Measurements from ENCODE around the gene OTUD3. TPM values are rescaled to one million over a fixed set of nuclear protein-coding genes. Genes with fewer than 3 reads are reported as not detected.

The OTUD3 gene
- total and polyA plus RNA-seq, 2 of the 4 experiments (the other 2 are of a cell fraction), result 2.9 to 3.1 TPM

GRCh38 chr1:19864570-19865160 is 17.5 kb upstream of the OTUD3 start:
- Histone ChIP-seq H3K4me3 (ENCODE audit: insufficient read depth, low read depth, low read length) (no peak overlapping the region), H3K56ac (ENCODE audit: extremely low read depth, insufficient read depth, low read length) (no peak overlapping the region), H3K9ac (ENCODE audit: low read depth, low read length) (no peak overlapping the region), H3K27ac (ENCODE audit: insufficient read depth, low read length) (no peak overlapping the region), H3K4ac (ENCODE audit: low read depth, low read length) (peak overlapping the region; percentile 51; the same call in 1 of the 2 replicates), H3K79me1 (ENCODE audit: low read depth in 1 of 2, low read length in 2 of 2) (no peaks in the 10 kb centered on the region), H4K20me1 (ENCODE audit: insufficient read depth, low read length) (no peaks in the 10 kb centered on the region), H3K18ac (ENCODE audit: low read depth, low read length) (no peak overlapping the region; the same call in 1 of the 2 replicates), H3K9me1 (ENCODE audit: insufficient read depth, low read length) (peaks cover 6% of the 10 kb centered on the region), H2BK5ac (ENCODE audit: low read depth, low read length, poor library complexity, severe bottlenecking) (no peak overlapping the region), H3K9me3 (ENCODE audit: control insufficient read depth, insufficient read depth, low read length) (peaks cover 3% of the 10 kb centered on the region; the same call in 1 of the 2 replicates), H4K8ac (ENCODE audit: low read depth in 2 of 2, low read length in 2 of 2) (0 out of 4 replicates have a peak overlapping the region, but pooled peaks of 1 of the 2 experiments have one; percentile 13), H2AFZ (replicated peaks; ENCODE audit: low read length, poor library complexity) (no peak overlapping the region), H3K23ac (ENCODE audit: low read depth, low read length) (no peak overlapping the region), H4K91ac (ENCODE audit: insufficient read depth, low read depth, low read length) (no peak overlapping the region), H2BK15ac (ENCODE audit: low read depth, low read length) (no peak overlapping the region; the same call in 2 of the 3 replicates), H4K5ac (ENCODE audit: low read depth, low read length) (no peak overlapping the region), H2BK20ac (ENCODE audit: low read depth, low read length) (peak overlapping the region; percentile 34; the same call in 1 of the 2 replicates), H3K27me3 (ENCODE audit: control insufficient read depth, insufficient read depth, low read length) (no peaks in the 10 kb centered on the region), H3K14ac (replicated peaks; ENCODE audit: low read depth, low read length) (no peak overlapping the region), H3K36me3 (ENCODE audit: control insufficient read depth, insufficient read depth, low read length) (no peaks in the 10 kb centered on the region), H3K4me2 (ENCODE audit: low read depth, low read length) (no peak overlapping the region), H2AK9ac (replicated peaks; ENCODE audit: low read depth, low read length, poor library complexity) (no peak overlapping the region), H3K4me1 (ENCODE audit: control insufficient read depth, insufficient read depth, low read length) (peaks cover 6% of the 10 kb centered on the region; the same call in 1 of the 2 replicates), H2AK5ac (ENCODE audit: low read depth, low read length) (peak overlapping the region; percentile 43; the same call in 1 of the 2 replicates), H2BK120ac (ENCODE audit: low read depth, low read length) (peak overlapping the region; percentile 50; the same call in 1 of the 2 replicates)
- intact Hi-C loops (cut with micrococcal nuclease), result no loop called here
- ChIA-PET POLR2A (ENCODE audit: unreplicated experiment) (no interaction called here), CTCF (interaction anchor here (0.6 kb wide), 1 partner anchor 143 kb away, joined by 4 read pairs; no protein-coding TSS in a partner anchor)
- TF ChIP-seq ELK1 (IDR thresholded peaks at IDR 0.05; ENCODE audit: borderline replicate concordance, low read depth, low read length), result no peak
- no peak for TF ChIP-seq POLR2A (IDR thresholded peaks at IDR 0.05; ENCODE audit: low read depth, low read length)
- no peak for TF ChIP-seq FOS (IDR thresholded peaks at IDR 0.05; ENCODE audit: low read depth, low read length)
- TF ChIP-seq MAFK (IDR thresholded peaks at IDR 0.05; ENCODE audit: low read depth, low read length), result no peak
- TF ChIP-seq RCOR1 (IDR thresholded peaks at IDR 0.05; ENCODE audit: insufficient replicate concordance, low read length), result no peak
- no peak for TF ChIP-seq RFX5 (IDR thresholded peaks at IDR 0.05; ENCODE audit: low read depth, low read length)
- TF ChIP-seq NFE2L2 (IDR thresholded peaks at IDR 0.05; ENCODE audit: low read depth, low read length), result no peak
- TF ChIP-seq USF2 (IDR thresholded peaks at IDR 0.05; ENCODE audit: low read depth, low read length), result no peak
- TF ChIP-seq MAZ (IDR thresholded peaks at IDR 0.05; ENCODE audit: borderline replicate concordance, low read depth, low read length), result no peak
- no peak for TF ChIP-seq CTCF (conservative IDR thresholded peaks at IDR 0.05; ENCODE audit: low read depth, low read length)
- no peak for TF ChIP-seq MXI1 (IDR thresholded peaks at IDR 0.05; ENCODE audit: borderline replicate concordance, low read depth, low read length)
- TF ChIP-seq BHLHE40 (IDR thresholded peaks at IDR 0.05; ENCODE audit: low read depth, low read length), result no peak
- TF ChIP-seq SMC3 (IDR thresholded peaks at IDR 0.05; ENCODE audit: low read depth, low read length), result no peak
- TF ChIP-seq CEBPB (IDR thresholded peaks at IDR 0.05; ENCODE audit: low read depth, low read length), result no peak
- no peak for TF ChIP-seq CHD1 (IDR thresholded peaks at IDR 0.05; ENCODE audit: low read depth, low read length)
- TF ChIP-seq RAD21 (IDR thresholded peaks at IDR 0.05; ENCODE audit: low read length), result no peak
- no peak for DNase-seq
- no peak for ATAC-seq (ENCODE audit: low read depth)
- in situ Hi-C loops (cut with MboI; ENCODE audit: low sequenced_read_pairs), result no loop called here
- no CpG with 5 or more reads among the region's 1 CpG for WGBS, 2 experiments (ENCODE audit: extremely low coverage in 2 of 2, insufficient read length in 1 of 2)
- dilution Hi-C loops (cut with HindIII; ENCODE audit: low sequenced_read_pairs, unreplicated experiment), result no loop called here
- no TSS peak for BruUV-seq (replicated peaks)

Measured in IMR-90 (cell line).